Fibroblast of the aortic adventitia (primary cell): ENCODE measurements around the gene CLDN19. TPM values are rescaled to one million over a fixed set of nuclear protein-coding genes. Genes with fewer than 3 reads are reported as not detected.

Source experiments
- DNase-seq: peaks from one replicate; pipeline ENCODE4 v3.0.0-alpha.2; 2010; ENCODE audit warnings: low read depth
- H3K4me3 ChIP-seq: 2 replicates; pipeline ENCODE4 v1.5.1; 2011; ENCODE audit warnings: low read depth, mild to moderate bottlenecking, control low read depth, low read length, moderate library complexity
- total RNA-seq: library from RNA; depleted of rRNA; stranded (reverse); fragments of >200 nt; gene quantifications from 2 replicates; pipeline ENCODE4 v1.2.3, GENCODE V29; 2012; ENCODE audit warnings: low replicate concordance
- TF ChIP-seq, protein P1 (sequence below): IDR thresholded peaks from 2 replicates; pipeline ENCODE4 v1.5.1; 2011; ENCODE audit warnings: mild to moderate bottlenecking, low read length, control low read depth, inconsistent platforms; ENCODE audit not compliant: insufficient read depth

CLDN19 gene, protein sequence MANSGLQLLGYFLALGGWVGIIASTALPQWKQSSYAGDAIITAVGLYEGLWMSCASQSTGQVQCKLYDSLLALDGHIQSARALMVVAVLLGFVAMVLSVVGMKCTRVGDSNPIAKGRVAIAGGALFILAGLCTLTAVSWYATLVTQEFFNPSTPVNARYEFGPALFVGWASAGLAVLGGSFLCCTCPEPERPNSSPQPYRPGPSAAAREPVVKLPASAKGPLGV
- not detected in 2 replicates for total RNA-seq

DNA sequence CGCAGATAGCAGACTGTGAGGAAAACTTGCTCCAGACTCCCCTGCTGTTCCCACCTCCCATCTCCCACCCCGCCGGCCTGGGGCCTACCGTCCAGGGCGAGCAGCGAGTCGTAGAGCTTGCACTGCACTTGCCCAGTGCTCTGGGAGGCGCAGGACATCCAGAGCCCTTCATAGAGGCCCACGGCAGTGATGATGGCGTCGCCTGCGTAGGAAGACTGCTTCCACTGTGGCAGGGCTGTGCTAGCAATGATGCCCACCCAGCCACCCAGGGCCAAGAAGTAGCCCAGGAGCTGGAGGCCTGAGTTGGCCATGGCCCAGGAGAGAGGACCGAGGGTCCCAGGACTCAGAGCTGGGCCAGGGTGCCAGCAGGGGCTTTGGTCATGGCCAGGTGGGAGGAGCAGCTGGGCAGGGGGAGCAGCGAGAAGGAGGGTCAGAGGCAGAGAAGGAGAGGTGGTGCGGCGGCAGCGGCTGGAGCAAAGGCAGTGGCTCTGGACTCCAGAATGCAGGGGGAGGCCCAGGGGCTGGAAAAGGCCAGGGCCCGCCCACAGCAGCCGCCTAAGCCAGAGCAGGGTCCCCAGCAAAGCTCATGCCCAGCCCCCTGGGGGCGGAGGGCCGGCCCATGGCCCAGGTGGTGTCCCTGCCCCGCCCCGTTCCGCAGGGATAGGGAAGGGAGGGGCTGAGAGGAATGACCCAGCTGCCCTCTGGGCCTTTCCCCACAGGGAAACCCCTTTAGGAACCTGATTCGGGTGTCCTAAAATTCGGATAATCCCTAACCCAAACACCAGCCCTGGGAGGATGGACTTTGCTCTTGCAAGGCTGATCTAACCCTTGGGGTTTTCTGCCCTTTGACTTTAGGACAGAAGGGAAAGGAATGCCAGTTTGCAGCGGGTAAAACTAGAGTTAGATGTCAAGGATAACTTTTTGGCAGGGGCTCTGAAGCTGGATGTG, at the start of gene CLDN19:
TSS of gene CLDN19 (minus strand) at position 484 of the 948 bp plus-strand sequence. CDS start at position 311, 173 bp downstream.
- DNase-seq = no peak
- no peak within 1 kb of the TSS for H3K4me3 ChIP-seq
- TF ChIP-seq, protein P1, sequence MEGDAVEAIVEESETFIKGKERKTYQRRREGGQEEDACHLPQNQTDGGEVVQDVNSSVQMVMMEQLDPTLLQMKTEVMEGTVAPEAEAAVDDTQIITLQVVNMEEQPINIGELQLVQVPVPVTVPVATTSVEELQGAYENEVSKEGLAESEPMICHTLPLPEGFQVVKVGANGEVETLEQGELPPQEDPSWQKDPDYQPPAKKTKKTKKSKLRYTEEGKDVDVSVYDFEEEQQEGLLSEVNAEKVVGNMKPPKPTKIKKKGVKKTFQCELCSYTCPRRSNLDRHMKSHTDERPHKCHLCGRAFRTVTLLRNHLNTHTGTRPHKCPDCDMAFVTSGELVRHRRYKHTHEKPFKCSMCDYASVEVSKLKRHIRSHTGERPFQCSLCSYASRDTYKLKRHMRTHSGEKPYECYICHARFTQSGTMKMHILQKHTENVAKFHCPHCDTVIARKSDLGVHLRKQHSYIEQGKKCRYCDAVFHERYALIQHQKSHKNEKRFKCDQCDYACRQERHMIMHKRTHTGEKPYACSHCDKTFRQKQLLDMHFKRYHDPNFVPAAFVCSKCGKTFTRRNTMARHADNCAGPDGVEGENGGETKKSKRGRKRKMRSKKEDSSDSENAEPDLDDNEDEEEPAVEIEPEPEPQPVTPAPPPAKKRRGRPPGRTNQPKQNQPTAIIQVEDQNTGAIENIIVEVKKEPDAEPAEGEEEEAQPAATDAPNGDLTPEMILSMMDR = no peak

DNA sequence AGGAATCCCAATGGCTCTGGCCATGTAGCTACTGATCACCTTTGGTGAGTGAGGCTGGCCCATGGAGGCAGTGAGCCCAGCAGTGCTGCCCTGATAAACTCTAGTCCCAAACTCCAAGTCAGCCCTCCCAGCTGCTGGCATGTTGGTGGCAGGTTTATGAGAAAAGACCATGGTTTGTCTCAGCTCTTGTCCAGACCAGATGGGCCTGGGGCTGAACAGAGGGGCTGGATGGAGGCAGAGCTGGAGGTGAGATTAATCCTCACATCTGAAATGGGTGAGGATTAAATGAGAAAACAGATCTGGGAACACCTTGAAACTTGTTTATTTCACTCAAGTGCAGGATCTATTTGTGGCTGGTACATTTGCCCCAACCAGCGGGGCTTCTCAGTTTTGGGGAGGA, 48.0 kb upstream of the CLDN19 start:
- TF ChIP-seq, protein P1 = no peak
- H3K4me3 ChIP-seq = no peak overlapping the region

DNA sequence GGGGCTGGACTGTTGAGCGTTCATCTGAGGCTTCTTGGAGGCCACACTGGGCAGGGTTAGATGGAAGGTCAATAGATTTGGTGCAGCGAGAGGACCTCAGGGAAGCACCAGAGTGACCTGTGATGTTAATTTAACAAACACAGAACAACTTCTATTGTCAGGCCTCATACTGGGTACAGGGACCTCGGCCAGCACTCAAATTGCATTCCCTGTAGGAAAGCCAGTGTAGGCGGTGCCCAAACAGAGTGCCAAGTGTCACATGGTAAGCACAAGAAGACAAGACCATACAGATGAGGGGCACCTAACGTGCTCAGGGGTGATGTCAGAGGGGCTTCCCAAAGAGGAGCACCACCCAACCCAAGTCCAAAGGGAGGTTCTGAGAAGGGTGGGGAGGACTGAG, 46.1 kb upstream of the CLDN19 start:
- DNase-seq = no peak
- TF ChIP-seq, protein P1 = no peak
- H3K4me3 ChIP-seq = no peak overlapping the region

More for the DNA sequence above, 48.0 kb upstream of the CLDN19 start:
- DNase-seq = no peak

DNA sequence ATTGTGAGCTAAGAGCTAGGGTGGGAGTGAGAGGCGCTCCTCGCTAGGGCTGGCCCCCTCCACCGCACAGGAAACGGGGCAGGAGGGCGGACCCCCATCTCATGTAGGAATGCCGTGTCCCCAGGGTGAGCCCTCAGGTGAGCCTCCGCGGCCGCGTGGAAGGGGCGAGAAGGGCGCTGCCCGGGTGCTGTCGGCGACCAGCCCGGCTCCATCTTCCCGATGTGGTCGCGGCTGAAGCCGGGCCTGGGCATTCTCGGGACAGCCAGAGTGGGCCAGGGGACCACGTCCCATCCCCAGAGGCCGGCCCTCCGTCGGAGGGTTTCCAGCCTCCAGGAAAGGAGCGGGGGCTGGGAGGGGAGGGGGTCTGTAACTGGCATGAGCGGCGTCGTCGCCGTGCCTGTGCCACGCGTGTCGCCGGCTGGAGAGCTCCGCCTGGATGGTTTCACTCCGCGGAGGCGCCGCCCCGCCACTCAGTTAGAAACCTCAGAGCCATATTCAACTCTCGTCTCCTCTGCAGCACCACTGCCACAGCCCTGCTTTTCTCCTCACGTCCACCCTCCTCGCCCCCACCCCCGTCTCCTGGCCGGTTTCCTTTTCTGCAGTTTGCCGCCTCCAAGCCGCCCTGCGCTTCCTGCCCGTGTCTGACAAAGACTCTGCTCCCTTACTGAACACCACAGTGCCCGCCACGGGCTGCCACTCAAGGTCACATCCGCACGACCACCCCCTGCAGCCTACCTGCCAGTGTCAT, 45.1 kb upstream of the CLDN19 start, which contains the start of gene TMEM269:
TSS of gene TMEM269 (plus strand) at position 46 of the 748 bp plus-strand sequence. CDS start 4,903 bp downstream, outside the sequence.
- TF ChIP-seq, protein P1 = no peak
- peak within 1 kb of the TSS; percentile 51 for H3K4me3 ChIP-seq
- DNase-seq = peak; percentile 1

DNA sequence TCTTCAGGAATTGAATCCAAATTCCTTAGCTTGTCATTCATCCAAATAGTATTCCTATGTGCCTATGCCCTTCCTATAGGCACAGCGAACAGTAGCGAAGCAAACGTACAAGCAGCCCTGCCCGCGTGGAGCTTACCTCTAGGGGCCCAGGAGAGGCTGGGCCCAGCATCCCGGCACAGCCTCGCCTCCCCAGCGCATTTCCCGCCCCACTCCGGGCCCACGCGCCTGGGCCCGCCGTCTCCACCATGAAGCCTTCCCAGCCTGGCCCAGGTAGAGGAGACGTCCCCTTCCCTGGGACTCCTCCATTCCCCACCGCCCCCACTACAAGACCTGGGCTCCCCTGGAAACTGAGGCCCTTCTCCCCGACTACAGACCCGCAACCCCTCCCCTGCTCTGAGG, 44.5 kb upstream of the CLDN19 start:
- H3K4me3 ChIP-seq = no peak overlapping the region
- no peak for DNase-seq
- TF ChIP-seq, protein P1 = no peak

DNA sequence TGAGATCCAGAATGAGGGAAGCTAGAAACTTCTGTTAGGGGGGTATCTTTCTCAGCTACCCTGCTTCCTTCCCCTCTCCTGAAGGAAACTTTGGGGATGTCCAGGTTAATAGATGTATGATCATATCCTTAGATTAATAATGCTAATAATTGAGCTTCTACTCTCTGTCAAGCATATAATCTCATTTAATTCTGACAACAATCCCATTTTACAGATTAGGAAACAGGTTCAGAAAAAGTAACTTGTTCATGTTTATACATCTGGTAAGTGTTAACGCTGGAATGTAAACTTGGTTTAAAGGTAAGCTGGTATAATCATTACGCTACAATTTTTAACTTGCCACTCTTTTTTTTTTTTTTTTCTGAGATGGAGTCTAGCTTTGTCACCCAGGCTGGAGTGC, 43.1 kb upstream of the CLDN19 start:
- TF ChIP-seq, protein P1 = no peak
- H3K4me3 ChIP-seq = no peak overlapping the region
- DNase-seq = no peak
